Right atrium auricular region (tissue), 2 donors: ENCODE results near the gene PUM2. TPM values are rescaled to one million over a fixed set of nuclear protein-coding genes. Genes with fewer than 3 reads are reported as not detected.

ENCODE experiments used
- DNase-seq: peaks from one replicate; pipeline ENCODE4 v3.0.0-alpha.2; 2019; ENCODE audit warnings: low spot score
- H3K27ac ChIP-seq, 2 donors: fragments of 200-600 bp; sonication (generic); 1 replicate in 1 of 2; 2 replicates in 1 of 2; pipeline ENCODE4 v1.5.1; 2016 to 2019
- H3K27me3 ChIP-seq, 2 donors: fragments of 200-600 bp; sonication (generic); one replicate each; pipeline versions ENCODE4 v1.5.1 to v1.6.0; 2017 to 2019
- H3K36me3 ChIP-seq: fragments of 200-600 bp; sonication (generic); one replicate; pipeline ENCODE4 v1.5.1; 2016
- H3K4me1 ChIP-seq, 2 donors: fragments of 200-600 bp; sonication (generic); one replicate each; pipeline versions ENCODE4 v1.5.1 to v1.6.0; 2017 to 2019
- H3K4me3 ChIP-seq, 2 donors: fragments of 200-600 bp; sonication (generic); 1 replicate in 1 of 2; 2 replicates in 1 of 2; pipeline ENCODE4 v1.5.1; 2017 to 2019; ENCODE audit warnings: mild to moderate bottlenecking in 1 of 2, moderate library complexity in 1 of 2
- H3K9me3 ChIP-seq, 2 donors: fragments of 200-600 bp; sonication (generic); one replicate each; pipeline ENCODE4 v1.5.1; 2019
- CTCF ChIP-seq, 2 donors: fragments of 200-600 bp; sonication (generic); IDR thresholded peaks; one replicate each; pipeline ENCODE4 v1.5.1; 2019; ENCODE audit warnings: antibody characterized with exemption in 2 of 2
- total RNA-seq, 2 donors: library from RNA; depleted of rRNA; stranded (reverse); fragments of >200 nt; gene quantifications; one replicate each; pipeline ENCODE4 v1.1.0, GENCODE V29; 2016

Gene PUM2
- total RNA-seq, 2 donors from 2014 or later, result 35.0 to 44.8 TPM

DNA sequence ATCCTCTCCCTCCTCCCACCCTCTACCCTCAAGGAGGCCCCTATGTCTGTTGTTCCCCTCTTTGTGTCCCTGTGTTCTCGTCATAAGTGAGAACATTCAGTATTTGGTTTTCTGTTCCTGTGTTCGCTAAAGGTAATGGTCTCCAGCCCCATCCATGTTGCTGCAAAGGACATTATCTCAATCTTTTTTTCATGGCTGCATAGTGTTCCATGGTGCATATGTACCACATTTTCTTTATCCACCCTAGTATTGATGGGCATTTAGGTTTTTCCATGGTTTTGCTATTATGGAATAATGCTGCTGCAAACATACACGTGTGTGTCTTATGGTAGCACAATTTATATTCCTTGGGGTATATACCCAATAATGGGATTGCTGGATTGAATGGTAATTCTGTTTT lies 33.0 kb downstream of the PUM2 start:
- Histone ChIP-seq H3K27ac (no peak overlapping the region), H3K4me3 (no peak overlapping the region), H3K9me3 (no peaks in the 10 kb centered on the region), H3K27me3 (no peaks in the 10 kb centered on the region), H3K36me3 (peaks cover 31% of the 10 kb centered on the region), H3K4me1 (no peaks in the 10 kb centered on the region)
- no peak for TF ChIP-seq CTCF (IDR thresholded peaks at IDR 0.05)
- no peak for DNase-seq

DNA sequence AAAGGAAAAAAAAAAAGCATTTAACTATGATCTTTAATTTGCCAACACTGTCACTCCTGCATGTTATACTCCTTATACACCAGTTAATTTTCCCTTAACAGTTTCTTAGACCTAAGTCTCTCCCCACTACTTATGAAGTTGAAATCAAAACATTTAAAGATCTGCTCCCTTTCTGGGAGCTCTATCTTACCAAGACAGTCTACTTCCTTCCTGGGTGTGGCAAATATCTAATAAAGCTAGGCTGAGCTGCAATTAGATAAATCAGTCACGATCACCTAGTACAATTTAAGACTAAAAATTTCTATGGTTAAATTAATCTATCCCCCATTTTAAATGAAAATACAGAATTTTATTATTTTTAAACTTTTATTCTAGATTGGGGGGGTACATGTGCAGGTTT lies 33.4 kb downstream of the PUM2 start:
- Histone ChIP-seq H3K27ac (no peak overlapping the region), H3K27me3 (no peaks in the 10 kb centered on the region), H3K9me3 (no peaks in the 10 kb centered on the region), H3K4me3 (no peak overlapping the region), H3K36me3 (peaks cover 28% of the 10 kb centered on the region), H3K4me1 (no peaks in the 10 kb centered on the region)
- DNase-seq, result no peak
- TF ChIP-seq CTCF (IDR thresholded peaks at IDR 0.05), result no peak

GRCh38 chr2:20314562-20315501 lies 35.8 kb downstream of the PUM2 start:
- no peak overlapping the region for H3K4me3 ChIP-seq
- H3K9me3 ChIP-seq, result no peaks in the 10 kb centered on the region
- H3K27me3 ChIP-seq, result no peaks in the 10 kb centered on the region
- no peaks in the 10 kb centered on the region for H3K4me1 ChIP-seq
- no peak for DNase-seq
- H3K27ac ChIP-seq, result peak overlapping the region in 1 of 2 donors; percentile 26
- peaks cover 37% of the 10 kb centered on the region for H3K36me3 ChIP-seq
- TF ChIP-seq CTCF (IDR thresholded peaks at IDR 0.05), result no peak

GRCh38 chr2:20313659-20314058 lies 37.0 kb downstream of the PUM2 start:
- H3K4me1 ChIP-seq, result no peaks in the 10 kb centered on the region
- no peak for DNase-seq
- H3K36me3 ChIP-seq, result peaks cover 40% of the 10 kb centered on the region
- H3K27me3 ChIP-seq, result no peaks in the 10 kb centered on the region
- TF ChIP-seq CTCF (IDR thresholded peaks at IDR 0.05), result no peak
- no peak overlapping the region for H3K27ac ChIP-seq
- H3K4me3 ChIP-seq, result no peak overlapping the region
- no peaks in the 10 kb centered on the region for H3K9me3 ChIP-seq

GRCh38 chr2:20309001-20309400 lies 41.6 kb downstream of the PUM2 start:
- no peak for TF ChIP-seq CTCF (IDR thresholded peaks at IDR 0.05)
- H3K27ac ChIP-seq, result no peak overlapping the region
- H3K27me3 ChIP-seq, result no peaks in the 10 kb centered on the region
- H3K4me1 ChIP-seq, result no peaks in the 10 kb centered on the region
- no peak overlapping the region for H3K4me3 ChIP-seq
- no peaks in the 10 kb centered on the region for H3K9me3 ChIP-seq
- peaks cover 49% of the 10 kb centered on the region for H3K36me3 ChIP-seq
- DNase-seq, result no peak
